Testis (tissue), 3 donors: ENCODE data around the gene CDK5. TPM values are rescaled to one million over a fixed set of nuclear protein-coding genes. Genes with fewer than 3 reads are reported as not detected.

ENCODE experiments used
- DNase-seq: peaks from one replicate; pipeline ENCODE4 v3.0.0-alpha.2; 2019
- H3K27ac ChIP-seq, 2 donors: fragments of 200-600 bp; sonication (generic); one replicate each; pipeline ENCODE4 v1.5.1; 2019
- H3K27me3 ChIP-seq: fragments of 200-600 bp; sonication (generic); one replicate; pipeline ENCODE4 v1.5.1; 2019
- H3K36me3 ChIP-seq: fragments of 200-600 bp; sonication (generic); one replicate; pipeline ENCODE4 v1.5.1; 2017; ENCODE audit warnings: low read depth; ENCODE audit errors: missing control alignments
- H3K4me1 ChIP-seq: fragments of 200-600 bp; sonication (generic); one replicate; pipeline ENCODE4 v1.5.1; 2019
- H3K4me3 ChIP-seq, 2 donors: fragments of 200-600 bp; sonication (generic); one replicate each; pipeline ENCODE4 v1.5.1; 2017 to 2019
- H3K9me3 ChIP-seq: fragments of 200-600 bp; sonication (generic); one replicate; pipeline ENCODE4 v1.5.1; 2017
- CTCF ChIP-seq, 3 experiments: fragments of 450-650 bp in 2 of 3; fragments of 200-600 bp in 1 of 3; sonication (generic) in 1 of 3; IDR thresholded peaks; one replicate each; pipeline ENCODE4 v1.5.1; 2016 to 2019; ENCODE audit warnings: antibody characterized with exemption in 3 of 3, mild to moderate bottlenecking in 2 of 3, moderate library complexity in 1 of 3
- POLR2A ChIP-seq: fragments of 450-650 bp; IDR thresholded peaks from one replicate; pipeline ENCODE4 v1.6.1; 2017; ENCODE audit warnings: antibody characterized with exemption, mild to moderate bottlenecking, moderate library complexity
- WGBS, 2 donors: methylation state at CpG; one replicate each; pipeline ENCODE4 v1.1.5; 2018; 5-methylcytosine and 5-hydroxymethylcytosine counted together
- intact Hi-C: fragments of 100-400 bp; cut with DNase I; formaldehyde crosslinking; loops from one replicate; pipeline ENCODE4 v1.15.1; 2023; ENCODE audit warnings: low total_unique reads
- polyA plus RNA-seq: library from polyadenylated mRNA; stranded (reverse); fragments of 350-450 nt; fragmentation: Illumina TruSeq; extraction: RNeasy Lipid Tissue Mini Kit (QIAGEN cat#74804); gene quantifications from one replicate; pipeline ENCODE4 v1.2.3, GENCODE V29; 2014; ENCODE audit warnings: low read depth, low replicate concordance; ENCODE audit not compliant: insufficient read depth
- total RNA-seq, 2 donors: library from RNA; depleted of rRNA; stranded (reverse); fragments of >200 nt; gene quantifications; one replicate each; pipeline ENCODE4 v1.2.3, GENCODE V29; 2016

Gene CDK5
- total and polyA plus RNA-seq, 3 donors from 2014 or later = 7.1 to 15.4 (median 10.5) TPM

- intact Hi-C loops = no loop called here
- TF ChIP-seq CTCF (IDR thresholded peaks at IDR 0.05) (peak in 2 of 3 experiments; percentile 8 to 12), POLR2A (no peak)
- 0 to 1% methylated on average over 2 to 66 of the region's 66 CpGs for WGBS, 2 donors
- H3K36me3 ChIP-seq = no peaks in the 10 kb centered on the region
- peak; percentile 97 for DNase-seq
- no peaks in the 10 kb centered on the region for H3K9me3 ChIP-seq
- H3K27ac ChIP-seq = peak within 1 kb of the TSS; percentile 94 to 97
- peaks cover 42% of the 10 kb centered on the region for H3K4me1 ChIP-seq
- no peaks in the 10 kb centered on the region for H3K27me3 ChIP-seq
- H3K4me3 ChIP-seq = peak within 1 kb of the TSS; percentile 81 to 90
Measured at GRCh38 chr7:151080522-151081169, 22.9 kb upstream of the CDK5 start, which contains the start of gene FASTK. FASTK (minus strand) TSS chr7:151080809; CDS start chr7:151080766, 43 bp downstream.

GRCh38 chr7:151080067-151080521 lies 22.4 kb upstream of the CDK5 start:
- DNase-seq = no peak
- Histone ChIP-seq H3K9me3 (no peaks in the 10 kb centered on the region), H3K4me1 (peaks cover 39% of the 10 kb centered on the region), H3K27ac (peak overlapping the region; percentile 94 to 97), H3K27me3 (no peaks in the 10 kb centered on the region), H3K36me3 (no peaks in the 10 kb centered on the region), H3K4me3 (peak overlapping the region; percentile 81 to 90)
- no peak for TF ChIP-seq CTCF (IDR thresholded peaks at IDR 0.05)
- intact Hi-C loops = no loop called here
- WGBS, 2 donors = 0 to 1% methylated on average over 15 to 31 of the region's 31 CpGs

- Histone ChIP-seq H3K27ac (no peak overlapping the region), H3K27me3 (no peaks in the 10 kb centered on the region), H3K36me3 (no peaks in the 10 kb centered on the region), H3K4me1 (peaks cover 39% of the 10 kb centered on the region), H3K9me3 (no peaks in the 10 kb centered on the region), H3K4me3 (peak overlapping the region in 1 of 2 donors; percentile 90)
- intact Hi-C loops = no loop called here
- 46 to 60% methylated on average over 21 to 27 of the region's 27 CpGs for WGBS, 2 donors
- no peak for TF ChIP-seq CTCF (IDR thresholded peaks at IDR 0.05)
- TF ChIP-seq POLR2A = no peak
- no peak for DNase-seq
Measured at GRCh38 chr7:151079199-151079910, 21.7 kb upstream of the CDK5 start.

GRCh38 chr7:151078233-151079040 lies 20.7 kb upstream of the CDK5 start:
- H3K4me3 ChIP-seq = no peak overlapping the region
- peak overlapping the region in 1 of 2 donors; percentile 44 for H3K27ac ChIP-seq
- no peaks in the 10 kb centered on the region for H3K27me3 ChIP-seq
- intact Hi-C loops = no loop called here
- H3K4me1 ChIP-seq = peaks cover 39% of the 10 kb centered on the region
- 27 to 41% methylated on average over 16 to 22 of the region's 22 CpGs for WGBS, 2 donors
- H3K36me3 ChIP-seq = no peaks in the 10 kb centered on the region
- H3K9me3 ChIP-seq = no peaks in the 10 kb centered on the region
- no peak for DNase-seq
- TF ChIP-seq CTCF (IDR thresholded peaks at IDR 0.05) = no peak
- no peak for TF ChIP-seq POLR2A
